ENCODE results near the gene YBX1.

The YBX1 gene

DNA sequence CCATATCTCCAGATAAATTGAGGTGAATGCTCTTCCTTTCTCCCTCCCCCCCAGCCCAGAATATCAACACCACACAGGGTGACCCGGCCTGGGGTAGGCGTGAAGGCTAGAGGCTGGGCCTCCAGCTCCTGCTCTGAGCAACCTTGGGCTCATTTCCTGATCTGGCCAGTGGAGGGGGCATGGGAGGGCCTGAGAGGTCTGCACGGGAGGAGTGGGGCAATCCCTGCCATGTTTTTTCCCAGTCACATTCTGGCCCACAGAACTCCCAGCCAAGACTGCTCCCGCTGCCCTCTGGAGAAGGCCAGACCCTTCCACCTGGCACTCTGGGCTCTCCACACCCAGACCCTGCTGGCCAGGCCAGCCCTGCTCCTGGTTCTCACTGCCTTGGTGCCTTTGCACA lies 53.9 kb downstream of the YBX1 start:
- DNase-seq (ENCODE audit: extremely low spot score), result no peak
- POLR2A ChIA-PET, result no interaction called here
- CTCF ChIA-PET, result interaction anchor here (0.9 to 2.4 kb wide), 2 partner anchors 10 to 21 kb away, joined by 3 to 6 read pairs; no protein-coding TSS in a partner anchor
- TF ChIP-seq CTCF (IDR thresholded peaks at IDR 0.05; ENCODE audit: control extremely low read depth, extremely low read depth, low read depth, missing control alignments), result peak; percentile 20

DNA sequence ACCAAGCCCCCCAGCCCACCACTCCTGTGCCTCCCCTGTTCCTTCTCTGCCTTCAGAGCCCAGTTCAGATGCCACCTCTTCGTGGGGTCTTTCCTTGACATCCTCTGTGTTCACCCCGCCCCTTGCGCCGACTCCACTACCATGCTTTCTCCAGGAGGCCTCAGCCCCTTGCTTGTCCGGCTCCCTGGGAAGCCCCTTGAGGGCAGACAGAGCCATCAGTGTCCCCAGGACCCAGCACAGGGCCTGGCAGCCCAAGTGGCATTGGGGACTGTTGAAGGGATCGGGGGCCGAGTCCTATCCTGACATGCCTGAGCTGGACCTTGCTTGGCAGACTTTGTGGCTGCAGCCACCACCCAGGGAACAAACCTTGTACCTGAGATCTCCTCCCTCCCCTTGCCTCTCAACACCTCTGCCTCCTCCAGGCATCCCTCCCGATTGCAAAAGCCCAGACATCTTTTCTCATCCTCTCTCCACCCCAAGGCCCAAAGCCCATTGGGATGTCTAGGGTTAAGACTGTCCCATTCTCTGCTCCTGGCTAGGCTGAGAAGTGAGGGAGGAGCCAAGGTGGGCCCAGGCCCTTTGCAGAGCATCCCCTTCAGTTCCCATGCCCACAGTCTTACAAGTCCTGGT lies 54.5 kb downstream of the YBX1 start:
- POLR2A ChIA-PET, result interaction anchor here (0.9 kb wide), 1 partner anchor 9 kb away, joined by 3 read pairs; no protein-coding TSS in a partner anchor
- no peak for TF ChIP-seq CTCF (IDR thresholded peaks at IDR 0.05; ENCODE audit: control extremely low read depth, extremely low read depth, low read depth, missing control alignments)
- CTCF ChIA-PET, result interaction anchor here (0.5 to 2.4 kb wide), 4 partner anchors 10 to 337 kb away, joined by 3 to 6 read pairs (median 4); no protein-coding TSS in a partner anchor
- DNase-seq (ENCODE audit: extremely low spot score), result no peak

DNA sequence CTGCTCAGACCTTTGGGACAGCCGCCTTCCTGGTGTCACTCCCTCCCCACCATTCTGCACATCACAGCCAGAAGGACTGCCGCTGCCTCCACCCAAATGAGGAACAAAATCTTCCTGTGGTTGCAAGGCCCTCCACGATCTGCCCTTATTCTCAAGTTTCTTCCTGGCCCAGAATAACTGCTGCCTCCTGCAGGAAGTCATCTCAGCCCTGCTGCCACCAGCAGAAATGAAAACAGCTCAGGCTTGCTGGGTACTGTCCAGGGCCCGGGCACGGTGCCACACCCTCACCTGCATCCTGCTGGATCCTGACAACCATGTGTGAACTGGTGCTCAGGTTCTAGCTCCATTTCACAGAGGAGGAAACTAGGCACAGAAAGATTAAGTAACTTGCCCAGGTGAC lies 55.0 kb downstream of the YBX1 start:
- peak; percentile 21 for TF ChIP-seq CTCF (IDR thresholded peaks at IDR 0.05; ENCODE audit: control extremely low read depth, extremely low read depth, low read depth, missing control alignments)
- DNase-seq (ENCODE audit: extremely low spot score), result peak; percentile 57
- CTCF ChIA-PET, result interaction anchor here (0.5 to 2.1 kb wide), 3 partner anchors 10 to 336 kb away, joined by 3 to 5 read pairs (median 3); no protein-coding TSS in a partner anchor
- POLR2A ChIA-PET, result interaction anchor here (0.9 kb wide), 1 partner anchor 8 kb away, joined by 3 read pairs; no protein-coding TSS in a partner anchor

DNA sequence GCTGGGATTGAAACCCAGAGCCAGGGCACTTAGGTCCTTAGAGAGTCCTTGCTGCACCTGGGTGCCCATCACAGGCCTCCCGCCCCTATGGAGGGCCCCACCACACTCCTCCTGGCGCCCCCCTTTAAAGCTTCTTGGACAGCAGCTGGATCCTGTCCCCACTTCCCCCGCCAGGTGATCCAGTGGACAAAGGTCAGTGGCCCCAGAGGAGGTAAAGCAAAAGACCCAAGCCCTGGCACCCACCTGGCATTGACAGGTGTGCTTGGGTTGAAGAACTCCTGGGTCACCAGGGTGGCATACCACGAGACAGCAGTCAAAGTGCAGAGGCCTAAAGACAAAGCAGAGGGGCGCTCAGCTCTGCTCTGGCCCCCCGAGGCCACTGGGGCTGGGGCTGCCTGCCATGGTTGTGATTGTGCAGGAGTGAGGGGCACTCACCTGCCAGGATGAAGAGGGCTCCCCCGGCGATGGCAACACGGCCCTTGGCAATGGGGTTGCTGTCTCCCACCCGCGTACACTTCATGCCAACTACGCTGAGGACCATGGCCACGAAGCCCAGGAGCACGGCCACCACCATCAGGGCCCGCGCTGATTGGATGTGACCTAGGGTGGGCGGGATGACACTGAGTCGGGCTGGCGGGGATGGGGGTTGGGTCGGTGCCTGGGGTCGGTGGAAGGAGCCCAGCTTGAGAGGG lies 55.9 kb downstream of the YBX1 start:
- no peak for TF ChIP-seq CTCF (IDR thresholded peaks at IDR 0.05; ENCODE audit: control extremely low read depth, extremely low read depth, low read depth, missing control alignments)
- no peak for DNase-seq (ENCODE audit: extremely low spot score)
- CTCF ChIA-PET, result interaction anchor here (1.4 to 2.1 kb wide), 2 partner anchors 9 to 335 kb away, joined by 4 to 5 read pairs; no protein-coding TSS in a partner anchor
- POLR2A ChIA-PET, result no interaction called here

DNA sequence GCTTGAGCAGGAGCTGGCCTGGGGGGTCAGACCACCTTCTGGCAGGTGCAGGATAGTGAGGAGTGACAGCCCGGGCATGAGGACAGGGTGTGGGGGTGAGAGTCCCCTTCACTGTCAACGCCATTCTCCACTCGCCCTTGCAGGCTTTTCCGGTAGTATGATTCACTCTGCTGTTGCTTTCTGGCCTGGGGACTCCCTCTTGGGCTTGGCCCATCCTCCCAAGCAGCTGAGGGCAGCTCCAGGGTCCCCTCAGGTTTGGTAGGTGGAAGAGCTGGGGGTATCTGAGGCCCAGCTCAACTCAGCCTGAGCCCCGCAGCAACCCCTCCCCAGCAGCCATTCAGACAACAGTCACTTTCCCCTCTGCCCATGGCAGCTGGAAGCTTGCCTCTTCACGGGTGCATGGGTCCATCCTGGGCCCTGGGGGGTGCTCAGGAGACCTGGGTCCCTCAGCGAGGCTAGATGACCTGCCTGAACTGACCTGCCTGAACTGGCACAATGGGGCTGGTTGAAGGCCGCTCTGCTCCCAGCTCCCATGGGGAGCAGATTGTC lies 56.5 kb downstream of the YBX1 start:
- CTCF ChIA-PET, result interaction anchor here (1.4 to 2.1 kb wide), 2 partner anchors 8 to 335 kb away, joined by 4 to 5 read pairs; no protein-coding TSS in a partner anchor
- no peak for DNase-seq (ENCODE audit: extremely low spot score)
- no peak for TF ChIP-seq CTCF (IDR thresholded peaks at IDR 0.05; ENCODE audit: control extremely low read depth, extremely low read depth, low read depth, missing control alignments)
- POLR2A ChIA-PET, result no interaction called here
